ENCODE data around the gene DNM3. TPM values are rescaled to one million over a fixed set of nuclear protein-coding genes. Genes with fewer than 3 reads are reported as not detected.

DNM3 gene
- total RNA-seq, 3 donors from 2014 or later (not counting 1 experiment from before 2014, with no cell fraction given): 2.5 to 3.3 (median 2.8) TPM

GRCh38 chr1:172244865-172245264 is 403.6 kb downstream of the DNM3 start:
- Mint-ChIP-seq H3K9me3 (no peaks in the 10 kb centered on the region), H3K36me3 (no peaks in the 10 kb centered on the region), H3K27me3 (ENCODE audit: low read depth in 2 of 2) (no peaks in the 10 kb centered on the region), H3K4me1 (no peaks in the 10 kb centered on the region), H3K27ac (no peak overlapping the region), H3K4me3 (no peak overlapping the region)
- ATAC-seq (no peak), DNase-seq (no peak)
- H3K4me3 ChIP-seq (ENCODE audit: low read length): no peak overlapping the region
- H3K9me3 ChIP-seq (ENCODE audit: control insufficient read depth, insufficient read depth, low read length): no peaks in the 10 kb centered on the region
- no peak overlapping the region for H3K27ac ChIP-seq (ENCODE audit: low read length)
- no peaks in the 10 kb centered on the region for H3K36me3 ChIP-seq (ENCODE audit: control insufficient read depth, insufficient read depth, low read length)
- intact Hi-C loops (cut with micrococcal nuclease): no loop called here
- 100% methylated on average over 1 of the region's 1 CpG for WGBS (ENCODE audit: insufficient coverage)
- no peak for TF ChIP-seq CTCF (IDR thresholded peaks at IDR 0.05)
- H3K4me1 ChIP-seq (ENCODE audit: control insufficient read depth, insufficient read depth, low read length): no peaks in the 10 kb centered on the region
- no peaks in the 10 kb centered on the region for H3K27me3 ChIP-seq (ENCODE audit: control insufficient read depth, insufficient read depth, low read length)

GRCh38 chr1:172245788-172246187 is 404.5 kb downstream of the DNM3 start:
- DNase-seq (no peak), ATAC-seq (no peak)
- no peak for TF ChIP-seq CTCF (IDR thresholded peaks at IDR 0.05)
- Histone ChIP-seq H3K36me3 (ENCODE audit: control insufficient read depth, insufficient read depth, low read length) (no peaks in the 10 kb centered on the region), H3K9me3 (ENCODE audit: control insufficient read depth, insufficient read depth, low read length) (no peaks in the 10 kb centered on the region), H3K27me3 (ENCODE audit: control insufficient read depth, insufficient read depth, low read length) (no peaks in the 10 kb centered on the region), H3K27ac (ENCODE audit: low read length) (no peak overlapping the region), H3K4me1 (ENCODE audit: control insufficient read depth, insufficient read depth, low read length) (no peaks in the 10 kb centered on the region), H3K4me3 (ENCODE audit: low read length) (no peak overlapping the region)
- Mint-ChIP-seq H3K4me1 (no peaks in the 10 kb centered on the region), H3K27me3 (ENCODE audit: low read depth in 2 of 2) (peaks cover 0 to 6% of the 10 kb centered on the region in 2 donors), H3K4me3 (no peak overlapping the region), H3K9me3 (no peaks in the 10 kb centered on the region), H3K27ac (no peak overlapping the region), H3K36me3 (no peaks in the 10 kb centered on the region)
- 67% methylated on average over 1 of the region's 3 CpGs for WGBS (ENCODE audit: insufficient coverage)
- intact Hi-C loops (cut with micrococcal nuclease): no loop called here

GRCh38 chr1:172246521-172247390 is 405.5 kb downstream of the DNM3 start:
- no peaks in the 10 kb centered on the region for H3K4me1 Mint-ChIP-seq
- no peaks in the 10 kb centered on the region for H3K9me3 Mint-ChIP-seq
- Histone ChIP-seq H3K27me3 (ENCODE audit: control insufficient read depth, insufficient read depth, low read length) (no peaks in the 10 kb centered on the region), H3K36me3 (ENCODE audit: control insufficient read depth, insufficient read depth, low read length) (no peaks in the 10 kb centered on the region), H3K4me1 (ENCODE audit: control insufficient read depth, insufficient read depth, low read length) (no peaks in the 10 kb centered on the region), H3K27ac (ENCODE audit: low read length) (no peak overlapping the region), H3K9me3 (ENCODE audit: control insufficient read depth, insufficient read depth, low read length) (no peaks in the 10 kb centered on the region), H3K4me3 (ENCODE audit: low read length) (no peak overlapping the region)
- ATAC-seq: no peak
- H3K27me3 Mint-ChIP-seq (ENCODE audit: low read depth in 2 of 2): peaks cover 0 to 6% of the 10 kb centered on the region in 2 donors
- H3K4me3 Mint-ChIP-seq: no peak overlapping the region
- WGBS (ENCODE audit: insufficient coverage): 92% methylated on average over 8 of the region's 8 CpGs
- intact Hi-C loops (cut with micrococcal nuclease): no loop called here
- H3K36me3 Mint-ChIP-seq: no peaks in the 10 kb centered on the region
- no peak for DNase-seq
- TF ChIP-seq CTCF (IDR thresholded peaks at IDR 0.05): no peak
- no peak overlapping the region for H3K27ac Mint-ChIP-seq
